Prostate gland (tissue), 2 donors: ENCODE measurements around the gene IGFL2.
"Not testable (repeated sequence)": the region's sequence is repeated elsewhere in the genome, so short reads cannot be mapped to it uniquely, and the experiment has no call there.

Source experiments
- POLR2AphosphoS5 ChIP-seq: sonication (generic); formaldehyde crosslinking; IDR thresholded peaks from one replicate; pipeline ENCODE4 v1.6.1; 2017; ENCODE audit warnings: antibody characterized with exemption
- TF ChIP-seq, protein P1 (sequence below), 4 experiments: fragments of 200-600 bp in 2 of 4; fragments of 450-650 bp in 2 of 4; sonication (generic) in 2 of 4; IDR thresholded peaks; 1 replicate in 3 of 4; 2 replicates in 1 of 4; pipeline ENCODE4 v1.5.1; 2016 to 2019; ENCODE audit warnings: antibody characterized with exemption in 4 of 4, mild to moderate bottlenecking in 2 of 4, moderate library complexity in 2 of 4

DNA sequence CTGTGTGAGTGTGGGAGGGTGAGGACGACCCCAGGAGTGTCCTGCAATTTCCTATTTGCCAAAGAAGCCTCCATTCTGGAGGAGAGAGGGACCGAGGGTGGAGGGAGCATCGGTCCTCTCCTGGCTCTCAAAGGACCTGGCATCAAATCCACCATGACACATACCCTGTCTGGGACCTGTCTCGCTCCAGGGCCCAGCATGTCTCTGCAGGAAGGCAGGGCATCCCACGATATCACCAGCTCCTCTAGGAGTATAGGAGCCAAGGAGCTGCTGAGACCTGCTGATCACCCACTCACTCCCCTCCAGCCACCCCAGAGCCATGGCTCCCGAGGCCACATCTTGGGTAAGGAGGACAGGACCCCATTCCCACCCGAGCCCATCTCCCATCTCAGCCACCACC, 47.9 kb downstream of the IGFL2 start:
- not testable (repeated sequence) for TF ChIP-seq POLR2AphosphoS5
- TF ChIP-seq, protein P1, sequence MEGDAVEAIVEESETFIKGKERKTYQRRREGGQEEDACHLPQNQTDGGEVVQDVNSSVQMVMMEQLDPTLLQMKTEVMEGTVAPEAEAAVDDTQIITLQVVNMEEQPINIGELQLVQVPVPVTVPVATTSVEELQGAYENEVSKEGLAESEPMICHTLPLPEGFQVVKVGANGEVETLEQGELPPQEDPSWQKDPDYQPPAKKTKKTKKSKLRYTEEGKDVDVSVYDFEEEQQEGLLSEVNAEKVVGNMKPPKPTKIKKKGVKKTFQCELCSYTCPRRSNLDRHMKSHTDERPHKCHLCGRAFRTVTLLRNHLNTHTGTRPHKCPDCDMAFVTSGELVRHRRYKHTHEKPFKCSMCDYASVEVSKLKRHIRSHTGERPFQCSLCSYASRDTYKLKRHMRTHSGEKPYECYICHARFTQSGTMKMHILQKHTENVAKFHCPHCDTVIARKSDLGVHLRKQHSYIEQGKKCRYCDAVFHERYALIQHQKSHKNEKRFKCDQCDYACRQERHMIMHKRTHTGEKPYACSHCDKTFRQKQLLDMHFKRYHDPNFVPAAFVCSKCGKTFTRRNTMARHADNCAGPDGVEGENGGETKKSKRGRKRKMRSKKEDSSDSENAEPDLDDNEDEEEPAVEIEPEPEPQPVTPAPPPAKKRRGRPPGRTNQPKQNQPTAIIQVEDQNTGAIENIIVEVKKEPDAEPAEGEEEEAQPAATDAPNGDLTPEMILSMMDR (IDR thresholded peaks at IDR 0.05), result not testable (repeated sequence)
